ENCODE measurements around the gene JADE3.

The JADE3 gene

DNA sequence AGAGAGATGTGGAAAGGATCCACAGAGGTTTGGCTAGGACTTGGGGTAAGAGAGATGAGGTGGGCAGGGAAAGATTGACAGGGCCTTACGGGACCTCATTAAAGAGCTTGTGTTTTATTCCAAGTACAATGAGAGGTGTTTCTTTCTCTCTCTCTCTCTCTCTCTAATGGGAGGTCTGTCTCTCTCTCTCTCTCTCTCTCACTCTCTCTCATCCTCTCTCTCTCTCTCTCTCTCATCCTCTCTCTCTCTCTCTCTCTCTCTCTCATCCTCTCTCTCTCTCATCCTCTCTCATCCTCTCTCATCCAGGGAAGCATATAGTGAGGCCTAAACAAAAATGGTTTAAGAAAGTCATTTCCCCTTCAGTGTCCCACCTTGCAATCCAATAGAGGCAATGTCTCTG, 5.4 kb downstream of the JADE3 start:
- TF ChIP-seq, protein P1, sequence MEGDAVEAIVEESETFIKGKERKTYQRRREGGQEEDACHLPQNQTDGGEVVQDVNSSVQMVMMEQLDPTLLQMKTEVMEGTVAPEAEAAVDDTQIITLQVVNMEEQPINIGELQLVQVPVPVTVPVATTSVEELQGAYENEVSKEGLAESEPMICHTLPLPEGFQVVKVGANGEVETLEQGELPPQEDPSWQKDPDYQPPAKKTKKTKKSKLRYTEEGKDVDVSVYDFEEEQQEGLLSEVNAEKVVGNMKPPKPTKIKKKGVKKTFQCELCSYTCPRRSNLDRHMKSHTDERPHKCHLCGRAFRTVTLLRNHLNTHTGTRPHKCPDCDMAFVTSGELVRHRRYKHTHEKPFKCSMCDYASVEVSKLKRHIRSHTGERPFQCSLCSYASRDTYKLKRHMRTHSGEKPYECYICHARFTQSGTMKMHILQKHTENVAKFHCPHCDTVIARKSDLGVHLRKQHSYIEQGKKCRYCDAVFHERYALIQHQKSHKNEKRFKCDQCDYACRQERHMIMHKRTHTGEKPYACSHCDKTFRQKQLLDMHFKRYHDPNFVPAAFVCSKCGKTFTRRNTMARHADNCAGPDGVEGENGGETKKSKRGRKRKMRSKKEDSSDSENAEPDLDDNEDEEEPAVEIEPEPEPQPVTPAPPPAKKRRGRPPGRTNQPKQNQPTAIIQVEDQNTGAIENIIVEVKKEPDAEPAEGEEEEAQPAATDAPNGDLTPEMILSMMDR (IDR thresholded peaks at IDR 0.05; ENCODE audit: insufficient read depth, low read length, poor library complexity, severe bottlenecking), result no peak
- Histone ChIP-seq H3K36me3 (ENCODE audit: control insufficient read depth, insufficient read depth, low read length) (no peaks in the 10 kb centered on the region), H3K27me3 (replicated peaks; ENCODE audit: control insufficient read depth, insufficient read depth, low read length) (no peaks in the 10 kb centered on the region; the same call in 1 of the 2 replicates), H3K4me3 (replicated peaks; ENCODE audit: low read depth, low read length) (no peak overlapping the region)
- DNase-seq (ENCODE audit: extremely low read depth, insufficient read length), result no peak

DNA sequence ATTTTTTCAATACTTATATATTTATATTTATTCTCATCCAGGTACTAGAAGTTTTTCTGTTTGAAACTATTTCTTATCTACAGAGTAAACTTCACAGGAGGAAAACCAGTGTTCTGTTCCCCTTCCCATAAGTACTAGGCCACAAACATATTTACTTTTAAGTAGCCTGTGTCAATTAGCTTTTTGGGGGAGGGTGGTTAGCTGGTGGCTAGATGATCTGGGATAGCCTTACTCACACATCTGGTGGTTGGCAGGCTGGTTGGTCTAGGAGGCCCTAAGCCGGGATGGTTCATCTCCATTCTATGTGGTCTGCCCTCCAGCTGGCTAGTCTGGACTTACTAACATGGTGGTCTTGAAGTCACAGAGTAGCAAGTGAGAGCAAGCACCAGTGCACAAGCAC, 6.2 kb downstream of the JADE3 start:
- TF ChIP-seq, protein P1 (IDR thresholded peaks at IDR 0.05; ENCODE audit: insufficient read depth, low read length, poor library complexity, severe bottlenecking), result no peak
- Histone ChIP-seq H3K4me3 (replicated peaks; ENCODE audit: low read depth, low read length) (no peak overlapping the region), H3K27me3 (replicated peaks; ENCODE audit: control insufficient read depth, insufficient read depth, low read length) (no peaks in the 10 kb centered on the region; the same call in 1 of the 2 replicates), H3K36me3 (ENCODE audit: control insufficient read depth, insufficient read depth, low read length) (no peaks in the 10 kb centered on the region)
- no peak for DNase-seq (ENCODE audit: extremely low read depth, insufficient read length)

DNA sequence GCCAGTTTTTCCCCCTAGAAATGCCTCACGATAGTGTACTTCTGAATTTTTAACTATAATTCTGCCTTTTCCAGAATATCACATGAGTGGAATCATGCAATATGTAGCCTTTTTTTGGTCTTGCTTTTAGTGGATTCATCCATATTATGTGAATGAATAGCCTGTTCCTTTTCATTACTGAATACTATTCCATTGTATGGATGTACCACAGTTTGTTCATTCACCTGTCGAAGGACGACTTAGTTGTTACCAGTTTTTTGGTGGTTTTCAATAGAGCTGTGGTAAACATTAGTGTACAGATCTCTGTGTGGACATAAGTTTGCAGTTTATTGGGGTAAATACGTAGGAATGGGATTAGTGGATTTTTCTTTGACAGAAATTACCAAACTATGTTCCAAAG, 8.0 kb downstream of the JADE3 start:
- Histone ChIP-seq H3K36me3 (ENCODE audit: control insufficient read depth, insufficient read depth, low read length) (no peaks in the 10 kb centered on the region), H3K4me3 (replicated peaks; ENCODE audit: low read depth, low read length) (no peak overlapping the region), H3K27me3 (replicated peaks; ENCODE audit: control insufficient read depth, insufficient read depth, low read length) (no peaks in the 10 kb centered on the region)
- TF ChIP-seq, protein P1 (IDR thresholded peaks at IDR 0.05; ENCODE audit: insufficient read depth, low read length, poor library complexity, severe bottlenecking), result no peak
- no peak for DNase-seq (ENCODE audit: extremely low read depth, insufficient read length)

DNA sequence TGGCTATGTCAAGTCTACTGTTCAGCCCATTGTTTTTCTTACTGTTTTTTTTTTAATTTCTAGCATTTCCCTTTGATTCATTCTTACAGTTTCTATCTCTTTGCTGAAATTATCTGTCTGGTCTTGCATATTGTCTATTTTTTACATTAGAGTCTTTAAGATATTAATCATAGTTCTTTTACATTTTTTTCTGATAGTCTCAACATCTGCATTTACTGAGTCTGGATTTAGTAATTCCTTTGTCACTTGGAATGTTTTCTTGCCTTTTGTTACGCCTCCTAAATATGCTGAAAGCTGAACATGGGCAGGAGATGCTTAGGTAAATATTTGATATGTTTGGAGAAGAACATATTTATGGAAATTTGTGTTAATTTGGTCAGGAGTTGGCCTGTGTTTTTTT, 10.4 kb downstream of the JADE3 start:
- H3K4me3 ChIP-seq (replicated peaks; ENCODE audit: low read depth, low read length), result no peak overlapping the region
- no peak for DNase-seq (ENCODE audit: extremely low read depth, insufficient read length)
- no peaks in the 10 kb centered on the region for H3K36me3 ChIP-seq (ENCODE audit: control insufficient read depth, insufficient read depth, low read length)
- no peaks in the 10 kb centered on the region for H3K27me3 ChIP-seq (replicated peaks; ENCODE audit: control insufficient read depth, insufficient read depth, low read length)
- TF ChIP-seq, protein P1 (IDR thresholded peaks at IDR 0.05; ENCODE audit: insufficient read depth, low read length, poor library complexity, severe bottlenecking), result no peak

DNA sequence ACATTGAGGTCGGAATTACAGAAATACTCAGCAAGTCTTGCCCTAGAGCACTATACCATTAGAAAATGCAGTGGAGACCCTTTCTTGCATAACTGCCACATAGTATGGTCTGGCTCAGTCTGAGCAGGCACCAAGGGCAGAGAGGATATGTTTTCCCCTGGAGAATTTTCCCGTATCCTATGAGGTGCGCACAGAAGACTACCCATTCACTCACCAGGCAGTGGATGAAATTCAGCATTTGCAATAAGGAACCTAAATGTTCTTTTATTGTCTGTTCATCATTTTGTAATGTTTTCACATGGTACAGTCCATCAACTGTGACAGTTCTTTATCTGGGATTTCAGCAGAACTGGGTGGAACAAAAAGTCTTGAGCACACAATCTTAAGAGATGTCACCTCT, 15.5 kb downstream of the JADE3 start:
- Histone ChIP-seq H3K4me3 (replicated peaks; ENCODE audit: low read depth, low read length) (no peak overlapping the region), H3K27me3 (replicated peaks; ENCODE audit: control insufficient read depth, insufficient read depth, low read length) (no peaks in the 10 kb centered on the region), H3K36me3 (ENCODE audit: control insufficient read depth, insufficient read depth, low read length) (no peaks in the 10 kb centered on the region; the same call in 1 of the 2 replicates)
- TF ChIP-seq, protein P1 (IDR thresholded peaks at IDR 0.05; ENCODE audit: insufficient read depth, low read length, poor library complexity, severe bottlenecking), result no peak
- no peak for DNase-seq (ENCODE audit: extremely low read depth, insufficient read length)

All from GM06990 (cell line).